ENCODE results near the gene PXN.

The PXN gene

DNA sequence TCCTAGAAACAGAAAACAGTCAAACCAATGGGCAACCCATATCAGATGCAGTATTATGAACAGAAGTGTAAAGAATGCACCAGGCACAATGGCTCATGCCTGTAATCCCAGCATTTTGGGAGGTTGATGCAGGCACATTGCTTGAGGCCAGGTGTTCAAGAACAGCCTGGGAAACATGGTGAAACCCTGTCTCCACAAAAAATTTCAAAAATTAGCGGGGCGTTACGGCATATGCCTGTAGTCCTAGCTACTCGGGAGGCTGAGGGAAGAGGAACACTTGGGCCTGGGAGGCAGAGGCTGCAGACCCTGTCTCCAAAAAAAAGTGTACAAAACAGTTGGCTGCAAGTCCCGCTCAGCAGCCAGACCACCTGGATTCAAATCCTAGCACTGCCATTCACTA lies 4.9 kb downstream of the PXN start:
- CTCF ChIA-PET: interaction anchor here (1.0 to 16.4 kb wide), 3 partner anchors 15 to 34 kb away, joined by 3 to 581 read pairs (median 132); no protein-coding TSS in a partner anchor
- peaks cover 10% of the 10 kb centered on the region for H3K4me1 ChIP-seq (ENCODE audit: control insufficient read depth, insufficient read depth, low read length)

DNA sequence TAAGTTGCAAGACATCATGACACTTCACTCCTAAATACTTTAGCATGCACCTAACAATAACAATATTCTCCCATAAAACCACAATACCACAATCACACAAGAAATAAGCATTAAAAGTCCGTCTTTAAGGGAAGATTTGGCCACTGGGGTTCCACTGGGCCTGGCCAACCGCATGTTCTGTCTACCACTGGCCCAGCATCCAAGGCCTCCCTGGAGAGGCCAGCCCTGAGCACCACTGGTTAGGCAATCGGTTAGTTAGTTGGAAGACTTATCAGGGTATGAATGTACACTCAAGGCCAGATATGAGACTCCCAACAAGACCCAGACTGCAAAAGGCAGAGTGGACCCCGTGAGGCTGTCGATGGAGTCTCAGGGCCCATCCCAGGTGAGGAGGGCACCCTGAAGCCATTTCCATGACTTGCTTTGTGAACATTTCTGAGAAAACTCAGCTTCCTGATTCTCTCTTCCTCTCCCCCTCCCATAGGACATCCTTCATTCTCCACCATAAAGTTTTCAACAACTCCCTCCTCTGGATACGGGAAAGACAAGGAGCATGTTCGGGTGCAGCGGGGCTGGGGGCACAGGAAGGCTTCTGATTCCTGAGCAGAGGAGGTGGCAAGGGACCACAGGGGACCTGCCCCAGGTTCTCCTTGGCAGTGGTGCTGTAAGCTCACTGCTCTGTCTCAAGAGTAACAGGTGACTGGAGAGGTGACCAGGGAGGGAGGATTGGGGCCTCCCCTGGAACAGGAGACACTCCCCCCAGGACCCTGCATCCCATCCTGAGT lies 5.9 kb downstream of the PXN start:
- POLR2A ChIA-PET: interaction anchor here (0.6 to 8.6 kb wide), 4 partner anchors 12 to 33 kb away, joined by 3 to 126 read pairs (median 15); partner anchors contain the start of genes RNU4-1 and RNU4-2
- Histone ChIP-seq H3K36me3 (ENCODE audit: control insufficient read depth in 2 of 2, insufficient read depth in 1 of 2, low read length in 2 of 2) (peaks cover 0 to 3% of the 10 kb centered on the region in 2 experiments; a peak in 2 of 3 replicates), H3K27ac (ENCODE audit: extremely low read depth, low read depth, low read length) (no peak overlapping the region), H3K4me3 (ENCODE audit: low read depth, low read length) (no peak overlapping the region), H3K4me1 (ENCODE audit: control insufficient read depth, insufficient read depth, low read length) (peaks cover 6% of the 10 kb centered on the region), H3K9me3 (ENCODE audit: control insufficient read depth, insufficient read depth, low read depth, low read length) (no peaks in the 10 kb centered on the region)
- CTCF ChIA-PET: interaction anchor here (8.9 to 16.4 kb wide), 2 partner anchors 22 to 33 kb away, joined by 132 to 581 read pairs; no protein-coding TSS in a partner anchor
- no peak for TF ChIP-seq ZNF837 (tag by site-specific recombination; IDR thresholded peaks at IDR 0.05)
- TF ChIP-seq, protein P1, sequence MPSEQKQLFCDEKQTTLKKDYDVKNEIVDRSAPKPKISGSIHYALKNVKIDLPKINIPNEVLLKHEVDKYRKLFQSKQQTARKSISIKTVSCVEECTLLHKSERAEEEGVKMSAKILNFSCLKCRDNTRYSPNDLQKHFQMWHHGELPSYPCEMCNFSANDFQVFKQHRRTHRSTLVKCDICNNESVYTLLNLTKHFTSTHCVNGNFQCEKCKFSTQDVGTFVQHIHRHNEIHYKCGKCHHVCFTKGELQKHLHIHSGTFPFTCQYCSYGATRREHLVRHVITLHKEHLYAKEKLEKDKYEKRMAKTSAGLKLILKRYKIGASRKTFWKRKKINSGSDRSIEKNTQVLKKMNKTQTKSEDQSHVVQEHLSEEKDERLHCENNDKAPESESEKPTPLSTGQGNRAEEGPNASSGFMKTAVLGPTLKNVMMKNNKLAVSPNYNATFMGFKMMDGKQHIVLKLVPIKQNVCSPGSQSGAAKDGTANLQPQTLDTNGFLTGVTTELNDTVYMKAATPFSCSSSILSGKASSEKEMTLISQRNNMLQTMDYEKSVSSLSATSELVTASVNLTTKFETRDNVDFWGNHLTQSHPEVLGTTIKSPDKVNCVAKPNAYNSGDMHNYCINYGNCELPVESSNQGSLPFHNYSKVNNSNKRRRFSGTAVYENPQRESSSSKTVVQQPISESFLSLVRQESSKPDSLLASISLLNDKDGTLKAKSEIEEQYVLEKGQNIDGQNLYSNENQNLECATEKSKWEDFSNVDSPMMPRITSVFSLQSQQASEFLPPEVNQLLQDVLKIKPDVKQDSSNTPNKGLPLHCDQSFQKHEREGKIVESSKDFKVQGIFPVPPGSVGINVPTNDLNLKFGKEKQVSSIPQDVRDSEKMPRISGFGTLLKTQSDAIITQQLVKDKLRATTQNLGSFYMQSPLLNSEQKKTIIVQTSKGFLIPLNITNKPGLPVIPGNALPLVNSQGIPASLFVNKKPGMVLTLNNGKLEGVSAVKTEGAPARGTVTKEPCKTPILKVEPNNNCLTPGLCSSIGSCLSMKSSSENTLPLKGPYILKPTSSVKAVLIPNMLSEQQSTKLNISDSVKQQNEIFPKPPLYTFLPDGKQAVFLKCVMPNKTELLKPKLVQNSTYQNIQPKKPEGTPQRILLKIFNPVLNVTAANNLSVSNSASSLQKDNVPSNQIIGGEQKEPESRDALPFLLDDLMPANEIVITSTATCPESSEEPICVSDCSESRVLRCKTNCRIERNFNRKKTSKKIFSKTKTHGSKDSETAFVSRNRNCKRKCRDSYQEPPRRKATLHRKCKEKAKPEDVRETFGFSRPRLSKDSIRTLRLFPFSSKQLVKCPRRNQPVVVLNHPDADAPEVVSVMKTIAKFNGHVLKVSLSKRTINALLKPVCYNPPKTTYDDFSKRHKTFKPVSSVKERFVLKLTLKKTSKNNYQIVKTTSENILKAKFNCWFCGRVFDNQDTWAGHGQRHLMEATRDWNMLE (tag by site-specific recombination; conservative IDR thresholded peaks at IDR 0.05; ENCODE audit: low read depth): no peak
- no peak for TF ChIP-seq ZFHX2 (tag by site-specific recombination; conservative IDR thresholded peaks at IDR 0.05)
- TF ChIP-seq KLF9 (tag by site-specific recombination; IDR thresholded peaks at IDR 0.05; ENCODE audit: low read depth): no peak
- no peak for TF ChIP-seq ZNF202 (tag by site-specific recombination; IDR thresholded peaks at IDR 0.05; ENCODE audit: borderline replicate concordance)
- TF ChIP-seq SCRT2 (tag by site-specific recombination; IDR thresholded peaks at IDR 0.05): peak; percentile 69; the same call in 1 of the 2 replicates
- no peak for TF ChIP-seq ZNF354C (tag by site-specific recombination; IDR thresholded peaks at IDR 0.05; ENCODE audit: borderline replicate concordance, low read depth)
- no peak for TF ChIP-seq HOXC10 (CRISPR knock-in tag; IDR thresholded peaks at IDR 0.05)
- TF ChIP-seq ZNF548 (tag by site-specific recombination; IDR thresholded peaks at IDR 0.05): no peak
- TF ChIP-seq, protein P2, sequence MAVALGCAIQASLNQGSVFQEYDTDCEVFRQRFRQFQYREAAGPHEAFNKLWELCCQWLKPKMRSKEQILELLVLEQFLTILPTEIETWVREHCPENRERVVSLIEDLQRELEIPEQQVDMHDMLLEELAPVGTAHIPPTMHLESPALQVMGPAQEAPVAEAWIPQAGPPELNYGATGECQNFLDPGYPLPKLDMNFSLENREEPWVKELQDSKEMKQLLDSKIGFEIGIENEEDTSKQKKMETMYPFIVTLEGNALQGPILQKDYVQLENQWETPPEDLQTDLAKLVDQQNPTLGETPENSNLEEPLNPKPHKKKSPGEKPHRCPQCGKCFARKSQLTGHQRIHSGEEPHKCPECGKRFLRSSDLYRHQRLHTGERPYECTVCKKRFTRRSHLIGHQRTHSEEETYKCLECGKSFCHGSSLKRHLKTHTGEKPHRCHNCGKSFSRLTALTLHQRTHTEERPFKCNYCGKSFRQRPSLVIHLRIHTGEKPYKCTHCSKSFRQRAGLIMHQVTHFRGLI (tag by site-specific recombination; IDR thresholded peaks at IDR 0.05): peak; percentile 75
- TF ChIP-seq ZNF302 (tag by site-specific recombination; IDR thresholded peaks at IDR 0.05; ENCODE audit: low read depth): no peak
- TF ChIP-seq ZNF561 (tag by site-specific recombination; IDR thresholded peaks at IDR 0.05; ENCODE audit: borderline replicate concordance): no peak
- TF ChIP-seq ZNF211 (tag by site-specific recombination; IDR thresholded peaks at IDR 0.05; ENCODE audit: low read depth): no peak

More for the DNA sequence above, 4.9 kb downstream of the PXN start:
- TF ChIP-seq ZNF580 (tag by site-specific recombination; IDR thresholded peaks at IDR 0.05) (no peak), ZNF600 (tag by site-specific recombination; IDR thresholded peaks at IDR 0.05) (0 out of 2 replicates have a peak, but pooled peaks have one; percentile 38)
- Histone ChIP-seq H3K9me3 (ENCODE audit: control insufficient read depth, insufficient read depth, low read depth, low read length) (no peaks in the 10 kb centered on the region), H3K4me3 (ENCODE audit: low read depth, low read length) (no peak overlapping the region), H3K36me3 (ENCODE audit: control insufficient read depth in 2 of 2, insufficient read depth in 1 of 2, low read length in 2 of 2) (no peaks in the 10 kb centered on the region; a peak in 1 of 3 replicates), H3K27ac (ENCODE audit: extremely low read depth, low read depth, low read length) (no peak overlapping the region)
- POLR2A ChIA-PET: interaction anchor here (0.7 to 8.6 kb wide), 4 partner anchors 13 to 32 kb away, joined by 3 to 126 read pairs (median 16); partner anchors contain the start of genes RNU4-1 and RNU4-2

Measured in HEK293 (cell line).